Natural killer cell (primary cell): Measurements from ENCODE around the gene TNFSF8. TPM values are rescaled to one million over a fixed set of nuclear protein-coding genes. Genes with fewer than 3 reads are reported as not detected.
A peak's percentile ranks its signal among the peaks of the same experiment; 100 is the strongest.

Experiments used
- ATAC-seq, 3 donors: fragments of 150-1000 bp in 2 of 3; fragments of 200-7000 bp in 1 of 3; cut with Tn5 transposase; 1 replicate in 1 of 3; 2 replicates in 2 of 3; pipeline ENCODE4 v1.10.0; 2021; ENCODE audit warnings: mild to moderate bottlenecking in 2 of 3, moderate library complexity in 2 of 3
- DNase-seq, 2 donors: peaks; one replicate each; pipeline versions ENCODE4 v3.0.0 to v3.0.0-alpha.2; 2013 to 2021; ENCODE audit warnings: mixed read lengths in 1 of 2
- H3K27ac ChIP-seq: one replicate; pipeline ENCODE4 v1.5.1; 2013; ENCODE audit warnings: mild to moderate bottlenecking, low read length
- H3K27me3 ChIP-seq: one replicate; pipeline ENCODE4 v1.6.1; 2013; ENCODE audit warnings: low read length; ENCODE audit not compliant: control insufficient read depth, insufficient read depth
- H3K36me3 ChIP-seq: one replicate; pipeline ENCODE4 v1.6.1; 2013; ENCODE audit warnings: low read length; ENCODE audit not compliant: control insufficient read depth, insufficient read depth
- H3K4me1 ChIP-seq: one replicate; pipeline ENCODE4 v1.6.1; 2013; ENCODE audit warnings: low read length; ENCODE audit not compliant: control insufficient read depth, insufficient read depth
- H3K4me3 ChIP-seq: one replicate; pipeline ENCODE4 v1.5.1; 2013; ENCODE audit warnings: low read length
- H3K9me3 ChIP-seq: one replicate; pipeline ENCODE4 v1.6.1; 2013; ENCODE audit warnings: low read length; ENCODE audit not compliant: control insufficient read depth, insufficient read depth
- H3K27ac Mint-ChIP-seq, 2 donors: one replicate each; pipeline ENCODE4 v1.8.0; 2022; ENCODE audit warnings: mild to moderate bottlenecking in 2 of 2, mixed read lengths in 2 of 2, moderate library complexity in 1 of 2
- H3K27me3 Mint-ChIP-seq, 2 donors: one replicate each; pipeline ENCODE4 v1.8.0; 2022; ENCODE audit warnings: low read depth in 2 of 2, mixed read lengths in 2 of 2
- H3K36me3 Mint-ChIP-seq: one replicate; pipeline ENCODE4 v1.8.0; 2022; ENCODE audit warnings: mixed read lengths
- H3K4me1 Mint-ChIP-seq, 2 donors: one replicate each; pipeline ENCODE4 v1.8.0; 2022; ENCODE audit warnings: mixed read lengths in 2 of 2
- H3K4me3 Mint-ChIP-seq: one replicate; pipeline ENCODE4 v1.8.0; 2022; ENCODE audit warnings: mild to moderate bottlenecking, moderate library complexity, mixed read lengths
- H3K9me3 Mint-ChIP-seq, 2 donors: one replicate each; pipeline ENCODE4 v1.8.0; 2022; ENCODE audit warnings: mixed read lengths in 2 of 2
- WGBS: methylation state at CpG from one replicate; pipeline ENCODE4 v1.1.7; 2013; ENCODE audit warnings: missing lambda C conversion rate; ENCODE audit not compliant: insufficient coverage; 5-methylcytosine and 5-hydroxymethylcytosine counted together
- intact Hi-C: fragments of 100-400 bp; cut with micrococcal nuclease; formaldehyde crosslinking; loops from one replicate; pipeline ENCODE4 v1.14.2; 2022
- total RNA-seq, 4 donors: library from RNA; stranded (reverse); fragments of 120-200 nt in 1 of 4; gene quantifications; one replicate each; pipeline versions ENCODE4 v1.2.3 to v1.2.4, GENCODE V29; 2013 to 2022
- TF ChIP-seq, protein P1 (sequence below): fragments of 200-600 bp; IDR thresholded peaks from one replicate; pipeline ENCODE4 v1.8.0; 2022; ENCODE audit warnings: antibody characterized with exemption

The TNFSF8 gene
- total RNA-seq, 3 donors from 2014 or later (not counting 1 experiment from before 2014, with no cell fraction given): 4.2 to 6.0 (median 4.8) TPM

DNA sequence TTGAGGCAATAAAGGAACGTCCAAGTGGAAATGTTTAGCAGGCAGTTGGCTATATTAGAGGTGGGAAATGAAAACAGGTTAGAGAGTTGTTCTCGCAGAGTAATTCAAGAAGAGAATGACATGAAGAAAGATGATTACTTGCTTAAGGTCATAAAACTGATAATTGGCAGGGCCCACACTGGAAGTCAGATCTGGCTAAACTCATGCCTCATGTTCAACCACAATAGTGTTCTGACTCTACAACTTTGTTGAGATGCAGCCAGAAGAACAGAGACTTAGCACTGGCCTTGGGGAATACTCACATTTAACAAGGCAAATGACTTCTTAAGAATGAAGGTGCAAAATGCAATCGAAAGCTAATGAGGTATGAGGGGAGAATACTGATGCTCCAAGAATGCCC is 27.2 kb upstream of the TNFSF8 start:
- H3K27ac ChIP-seq: peak overlapping the region; percentile 34
- H3K36me3 ChIP-seq: no peaks in the 10 kb centered on the region
- ATAC-seq (no peak), DNase-seq (no peak)
- no peak overlapping the region for H3K4me3 Mint-ChIP-seq
- H3K9me3 ChIP-seq: peaks cover 10% of the 10 kb centered on the region
- no peaks in the 10 kb centered on the region for H3K27me3 ChIP-seq
- intact Hi-C loops: no loop called here
- H3K27ac Mint-ChIP-seq: no peak overlapping the region
- TF ChIP-seq, protein P1, sequence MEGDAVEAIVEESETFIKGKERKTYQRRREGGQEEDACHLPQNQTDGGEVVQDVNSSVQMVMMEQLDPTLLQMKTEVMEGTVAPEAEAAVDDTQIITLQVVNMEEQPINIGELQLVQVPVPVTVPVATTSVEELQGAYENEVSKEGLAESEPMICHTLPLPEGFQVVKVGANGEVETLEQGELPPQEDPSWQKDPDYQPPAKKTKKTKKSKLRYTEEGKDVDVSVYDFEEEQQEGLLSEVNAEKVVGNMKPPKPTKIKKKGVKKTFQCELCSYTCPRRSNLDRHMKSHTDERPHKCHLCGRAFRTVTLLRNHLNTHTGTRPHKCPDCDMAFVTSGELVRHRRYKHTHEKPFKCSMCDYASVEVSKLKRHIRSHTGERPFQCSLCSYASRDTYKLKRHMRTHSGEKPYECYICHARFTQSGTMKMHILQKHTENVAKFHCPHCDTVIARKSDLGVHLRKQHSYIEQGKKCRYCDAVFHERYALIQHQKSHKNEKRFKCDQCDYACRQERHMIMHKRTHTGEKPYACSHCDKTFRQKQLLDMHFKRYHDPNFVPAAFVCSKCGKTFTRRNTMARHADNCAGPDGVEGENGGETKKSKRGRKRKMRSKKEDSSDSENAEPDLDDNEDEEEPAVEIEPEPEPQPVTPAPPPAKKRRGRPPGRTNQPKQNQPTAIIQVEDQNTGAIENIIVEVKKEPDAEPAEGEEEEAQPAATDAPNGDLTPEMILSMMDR: no peak
- 85% methylated on average over 3 of the region's 3 CpGs for WGBS
- peaks cover 0 to 11% of the 10 kb centered on the region in 2 donors for H3K4me1 Mint-ChIP-seq
- H3K4me3 ChIP-seq: no peak overlapping the region
- peaks cover 5% of the 10 kb centered on the region for H3K4me1 ChIP-seq
- peaks cover 17 to 47% of the 10 kb centered on the region in 2 donors for H3K27me3 Mint-ChIP-seq
- peaks cover 3 to 22% of the 10 kb centered on the region in 2 donors for H3K9me3 Mint-ChIP-seq
- H3K36me3 Mint-ChIP-seq: peaks cover 32% of the 10 kb centered on the region

- H3K27ac Mint-ChIP-seq: no peak overlapping the region
These were observed 24.7 kb upstream of the TNFSF8 start for GRCh38 chr9:114954956-114955582.

GRCh38 chr9:114953959-114954358 is 23.6 kb upstream of the TNFSF8 start:
- no peaks in the 10 kb centered on the region for H3K9me3 ChIP-seq
- WGBS: 52% methylated on average over 5 of the region's 7 CpGs
- no peaks in the 10 kb centered on the region for H3K36me3 ChIP-seq
- intact Hi-C loops: no loop called here
- Mint-ChIP-seq H3K27me3 (peaks cover 20 to 41% of the 10 kb centered on the region in 2 donors), H3K9me3 (peaks cover 0 to under 1% of the 10 kb centered on the region in 2 donors), H3K4me1 (peaks cover 0 to 11% of the 10 kb centered on the region in 2 donors), H3K4me3 (no peak overlapping the region), H3K27ac (no peak overlapping the region), H3K36me3 (peaks cover 3% of the 10 kb centered on the region)
- no peak overlapping the region for H3K4me3 ChIP-seq
- TF ChIP-seq, protein P1: no peak
- H3K4me1 ChIP-seq: peaks cover 5% of the 10 kb centered on the region
- peak in 1 of 2 donors; percentile 4 for DNase-seq
- no peak for ATAC-seq
- no peak overlapping the region for H3K27ac ChIP-seq
- H3K27me3 ChIP-seq: no peaks in the 10 kb centered on the region

More at GRCh38 chr9:114954956-114955582, 24.7 kb upstream of the TNFSF8 start:
- Histone ChIP-seq H3K4me3 (no peak overlapping the region), H3K9me3 (peaks cover 2% of the 10 kb centered on the region), H3K27me3 (no peaks in the 10 kb centered on the region), H3K36me3 (no peaks in the 10 kb centered on the region), H3K27ac (no peak overlapping the region), H3K4me1 (peaks cover 5% of the 10 kb centered on the region)
- 58% methylated on average over 4 of the region's 5 CpGs for WGBS
- peaks cover 23 to 41% of the 10 kb centered on the region in 2 donors for H3K27me3 Mint-ChIP-seq
- peaks cover 0 to 11% of the 10 kb centered on the region in 2 donors for H3K4me1 Mint-ChIP-seq
- ATAC-seq (no peak), DNase-seq (no peak)
- H3K36me3 Mint-ChIP-seq: peaks cover 14% of the 10 kb centered on the region
- peaks cover 3 to 7% of the 10 kb centered on the region in 2 donors for H3K9me3 Mint-ChIP-seq
- intact Hi-C loops: no loop called here
- TF ChIP-seq, protein P1: no peak
- H3K4me3 Mint-ChIP-seq: no peak overlapping the region

DNA sequence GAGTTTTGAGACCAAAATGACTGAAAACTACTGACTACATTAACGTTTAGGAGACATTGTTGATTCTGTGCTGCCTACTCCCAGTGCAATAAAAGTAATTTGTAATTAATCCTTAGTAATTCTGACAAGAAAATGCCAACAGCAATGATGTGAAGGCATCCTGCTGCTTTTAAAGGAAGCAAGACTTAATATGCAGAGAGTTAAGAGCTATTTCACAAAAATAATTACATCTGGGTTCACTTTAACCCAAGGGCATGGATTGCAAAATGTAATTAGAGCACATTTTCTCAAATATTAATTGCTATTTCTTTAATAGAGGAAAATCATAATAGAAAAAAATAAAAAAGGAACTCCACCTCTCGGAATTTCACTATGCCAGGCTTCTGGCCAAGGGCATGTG is 22.7 kb upstream of the TNFSF8 start:
- Histone ChIP-seq H3K27ac (no peak overlapping the region), H3K27me3 (no peaks in the 10 kb centered on the region), H3K4me3 (no peak overlapping the region), H3K9me3 (no peaks in the 10 kb centered on the region), H3K4me1 (peaks cover 3% of the 10 kb centered on the region), H3K36me3 (no peaks in the 10 kb centered on the region)
- Mint-ChIP-seq H3K27ac (no peak overlapping the region), H3K4me1 (peaks cover 0 to 2% of the 10 kb centered on the region in 2 donors), H3K36me3 (no peaks in the 10 kb centered on the region), H3K27me3 (peaks cover 20 to 41% of the 10 kb centered on the region in 2 donors), H3K4me3 (no peak overlapping the region), H3K9me3 (no peaks in the 10 kb centered on the region)
- intact Hi-C loops: no loop called here
- ATAC-seq: no peak
- no peak for DNase-seq
- TF ChIP-seq, protein P1: no peak
- WGBS: 92% methylated on average over 2 of the region's 2 CpGs
